ENCODE data around the gene PCDH15. TPM values are rescaled to one million over a fixed set of nuclear protein-coding genes. Genes with fewer than 3 reads are reported as not detected.

PCDH15 gene
- total RNA-seq, 1 donor from 2014 or later, result 3.2 TPM

DNA sequence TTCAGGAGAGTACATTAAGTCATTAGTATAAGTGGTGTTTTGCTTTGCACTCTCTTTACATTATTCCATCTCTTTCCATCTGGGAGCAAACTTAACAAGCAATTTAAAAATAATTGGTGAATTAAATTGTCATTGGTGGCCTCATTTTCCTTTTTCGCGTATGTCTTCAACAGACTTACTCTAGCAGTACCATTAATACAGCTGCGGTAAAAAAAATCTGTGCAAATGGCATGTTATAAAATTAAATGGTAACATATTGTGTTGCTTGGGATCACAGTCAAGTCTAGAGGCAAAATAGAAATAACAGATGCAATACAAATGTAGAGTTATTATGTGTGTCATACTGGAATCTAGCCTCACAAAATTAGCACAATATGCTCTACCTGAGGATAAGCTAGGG lies 322.4 kb downstream of the PCDH15 start:
- H3K9me3 ChIP-seq, result no peaks in the 10 kb centered on the region
- intact Hi-C loops (cut with DNase I), result no loop called here
- H3K27me3 ChIP-seq, result no peaks in the 10 kb centered on the region
- no peak for ATAC-seq
- no peak overlapping the region for H3K4me3 ChIP-seq
- no peak overlapping the region for H3K27ac ChIP-seq
- DNase-seq, result no peak
- H3K36me3 ChIP-seq, result no peaks in the 10 kb centered on the region
- TF ChIP-seq, protein P1, sequence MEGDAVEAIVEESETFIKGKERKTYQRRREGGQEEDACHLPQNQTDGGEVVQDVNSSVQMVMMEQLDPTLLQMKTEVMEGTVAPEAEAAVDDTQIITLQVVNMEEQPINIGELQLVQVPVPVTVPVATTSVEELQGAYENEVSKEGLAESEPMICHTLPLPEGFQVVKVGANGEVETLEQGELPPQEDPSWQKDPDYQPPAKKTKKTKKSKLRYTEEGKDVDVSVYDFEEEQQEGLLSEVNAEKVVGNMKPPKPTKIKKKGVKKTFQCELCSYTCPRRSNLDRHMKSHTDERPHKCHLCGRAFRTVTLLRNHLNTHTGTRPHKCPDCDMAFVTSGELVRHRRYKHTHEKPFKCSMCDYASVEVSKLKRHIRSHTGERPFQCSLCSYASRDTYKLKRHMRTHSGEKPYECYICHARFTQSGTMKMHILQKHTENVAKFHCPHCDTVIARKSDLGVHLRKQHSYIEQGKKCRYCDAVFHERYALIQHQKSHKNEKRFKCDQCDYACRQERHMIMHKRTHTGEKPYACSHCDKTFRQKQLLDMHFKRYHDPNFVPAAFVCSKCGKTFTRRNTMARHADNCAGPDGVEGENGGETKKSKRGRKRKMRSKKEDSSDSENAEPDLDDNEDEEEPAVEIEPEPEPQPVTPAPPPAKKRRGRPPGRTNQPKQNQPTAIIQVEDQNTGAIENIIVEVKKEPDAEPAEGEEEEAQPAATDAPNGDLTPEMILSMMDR (IDR thresholded peaks at IDR 0.05), result no peak
- H3K4me1 ChIP-seq, result no peaks in the 10 kb centered on the region

DNA sequence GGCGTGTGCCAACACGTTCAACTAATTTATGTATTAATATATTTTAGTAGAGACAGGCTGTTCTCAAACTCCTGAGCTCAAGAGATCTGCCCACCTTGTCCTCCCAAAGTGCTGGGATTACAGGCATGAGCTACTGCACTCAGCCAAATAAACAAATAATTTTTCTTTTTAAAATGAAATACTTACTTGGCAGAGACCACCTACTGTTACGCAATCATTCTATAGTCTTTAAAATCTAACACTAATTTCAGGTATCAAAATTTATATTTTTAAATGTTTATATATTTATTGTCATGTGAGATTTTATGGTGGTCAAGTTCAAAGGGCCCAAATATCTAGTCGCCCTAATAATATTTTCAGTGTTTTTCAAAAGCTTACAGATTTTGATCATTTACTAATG lies 323.3 kb downstream of the PCDH15 start:
- no peaks in the 10 kb centered on the region for H3K27me3 ChIP-seq
- DNase-seq (no peak), ATAC-seq (no peak)
- intact Hi-C loops (cut with DNase I), result no loop called here
- H3K4me1 ChIP-seq, result no peaks in the 10 kb centered on the region
- TF ChIP-seq, protein P1 (IDR thresholded peaks at IDR 0.05), result no peak
- H3K27ac ChIP-seq, result no peak overlapping the region
- H3K4me3 ChIP-seq, result no peak overlapping the region
- H3K9me3 ChIP-seq, result no peaks in the 10 kb centered on the region
- H3K36me3 ChIP-seq, result no peaks in the 10 kb centered on the region

DNA sequence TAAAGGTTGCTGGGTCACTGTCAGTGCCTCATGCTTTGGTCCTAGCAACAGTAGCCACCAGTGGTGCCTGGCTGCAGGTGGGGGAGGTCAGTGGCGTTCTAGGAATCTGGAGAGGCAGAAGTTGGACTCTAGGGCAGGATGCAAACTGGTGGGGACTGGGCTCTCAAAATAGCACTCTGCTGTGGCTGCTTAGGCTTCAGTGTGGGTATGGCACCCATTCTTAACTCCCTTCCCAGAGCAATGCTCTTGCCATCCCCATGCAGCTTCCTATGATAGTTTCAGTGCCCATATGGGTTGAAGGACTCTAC lies 330.8 kb downstream of the PCDH15 start:
- Histone ChIP-seq H3K36me3 (no peaks in the 10 kb centered on the region), H3K4me3 (no peak overlapping the region), H3K27me3 (no peaks in the 10 kb centered on the region), H3K27ac (no peak overlapping the region), H3K4me1 (no peaks in the 10 kb centered on the region), H3K9me3 (no peaks in the 10 kb centered on the region)
- ATAC-seq, result peak; percentile 14
- TF ChIP-seq, protein P1 (IDR thresholded peaks at IDR 0.05), result no peak
- intact Hi-C loops (cut with DNase I), result no loop called here
- DNase-seq, result no peak

DNA sequence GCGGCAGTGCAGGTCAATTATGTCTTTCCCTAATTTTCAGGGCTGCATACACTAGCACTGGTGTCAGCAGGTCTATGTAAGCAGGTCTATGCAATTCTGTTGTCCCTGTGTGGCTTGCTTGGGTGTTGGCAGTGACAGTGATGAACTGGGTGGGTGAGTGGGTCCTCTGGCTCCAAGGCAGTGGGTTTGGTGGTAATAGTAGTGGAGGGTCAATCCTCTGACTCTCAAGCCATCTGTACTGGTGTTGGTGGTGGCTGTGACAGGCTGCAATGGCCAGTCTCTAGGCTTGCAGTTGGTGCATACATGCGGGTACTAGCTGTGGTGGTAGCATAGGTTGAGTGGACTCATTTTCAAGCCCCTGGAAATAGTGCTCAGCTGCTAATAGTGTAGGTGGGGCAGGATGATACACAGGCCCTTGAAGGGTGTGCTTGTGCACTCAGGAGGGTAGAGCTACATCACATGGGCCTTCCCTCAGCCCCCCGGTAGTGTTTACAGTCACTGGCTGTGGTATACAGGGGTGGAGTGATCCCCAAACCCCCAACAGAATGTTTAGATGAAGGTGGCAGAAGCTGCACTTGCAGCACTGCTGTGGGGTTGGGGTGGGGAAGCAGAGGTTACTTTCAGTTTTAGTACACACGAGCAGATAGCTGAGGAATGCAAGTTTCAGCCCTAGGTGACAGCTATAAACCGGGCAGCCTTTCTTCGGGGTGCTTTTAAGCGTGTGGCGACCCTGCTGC lies 331.3 kb downstream of the PCDH15 start:
- Histone ChIP-seq H3K27ac (no peak overlapping the region), H3K36me3 (no peaks in the 10 kb centered on the region), H3K4me1 (no peaks in the 10 kb centered on the region), H3K4me3 (no peak overlapping the region), H3K9me3 (no peaks in the 10 kb centered on the region), H3K27me3 (no peaks in the 10 kb centered on the region)
- DNase-seq, result peak; percentile 22
- intact Hi-C loops (cut with DNase I), result no loop called here
- no peak for ATAC-seq
- TF ChIP-seq, protein P1 (IDR thresholded peaks at IDR 0.05), result no peak

DNA sequence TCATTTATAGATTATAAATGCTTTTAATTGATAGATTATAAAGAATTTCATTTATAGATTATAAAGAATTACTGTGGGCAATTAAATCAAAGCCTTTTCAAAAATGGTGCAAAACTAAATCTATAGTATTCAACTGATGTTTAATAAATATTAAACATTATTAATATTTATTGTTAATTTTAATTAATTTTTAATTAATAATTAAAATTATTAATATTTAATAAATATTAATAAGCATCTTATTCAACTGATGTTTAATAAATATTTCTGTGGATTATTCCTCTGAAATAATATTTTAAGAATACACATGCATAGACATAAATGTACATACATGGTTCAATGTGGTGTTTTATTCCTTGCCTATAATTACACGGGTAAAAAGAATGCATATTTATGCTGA lies 346.8 kb downstream of the PCDH15 start:
- Histone ChIP-seq H3K27me3 (no peaks in the 10 kb centered on the region), H3K9me3 (no peaks in the 10 kb centered on the region), H3K4me3 (no peak overlapping the region), H3K4me1 (no peaks in the 10 kb centered on the region), H3K36me3 (no peaks in the 10 kb centered on the region), H3K27ac (no peak overlapping the region)
- intact Hi-C loops (cut with DNase I), result no loop called here
- TF ChIP-seq, protein P1 (IDR thresholded peaks at IDR 0.05), result no peak
- no peak for DNase-seq
- ATAC-seq, result no peak

DNA sequence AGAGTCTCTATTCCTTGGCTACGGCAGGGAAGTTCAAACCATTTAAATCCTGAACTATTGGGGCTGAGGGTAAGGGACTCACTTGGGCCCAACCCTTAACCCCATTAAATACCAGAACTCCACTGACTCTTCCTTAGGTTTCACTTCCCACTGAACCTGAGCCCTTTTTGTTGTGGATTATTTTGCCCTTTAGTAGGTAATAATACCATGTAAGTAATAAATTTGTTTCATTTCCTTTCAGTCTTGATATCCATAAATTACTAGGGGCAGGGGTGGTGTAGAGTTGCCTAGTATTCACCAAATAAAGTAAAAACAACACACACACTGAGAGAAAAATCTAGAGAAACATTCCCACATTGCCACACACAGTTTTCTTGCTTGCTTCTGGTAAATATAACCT lies 352.0 kb downstream of the PCDH15 start:
- DNase-seq (no peak), ATAC-seq (no peak)
- Histone ChIP-seq H3K4me1 (no peaks in the 10 kb centered on the region), H3K4me3 (no peak overlapping the region), H3K27ac (no peak overlapping the region), H3K9me3 (no peaks in the 10 kb centered on the region), H3K27me3 (no peaks in the 10 kb centered on the region), H3K36me3 (no peaks in the 10 kb centered on the region)
- intact Hi-C loops (cut with DNase I), result no loop called here
- TF ChIP-seq, protein P1 (IDR thresholded peaks at IDR 0.05), result no peak
